Activated T-helper 2 cell treated with anti-CD3 and anti-CD28 coated beads, Interferon-gamma antibody, Interleukin-2, Interleukin-4, amounts not matched to agents 10 μg/mL and 5 μg/mL and 100 μg/mL, durations not matched to agents 14 hours and 24 hours and 36 hours (primary cell): Measurements from ENCODE around the gene SS18. TPM values are rescaled to one million over a fixed set of nuclear protein-coding genes. Genes with fewer than 3 reads are reported as not detected.

ENCODE experiments used
- DNase-seq: peaks from one replicate; pipeline ENCODE4 v3.0.0; 2021; ENCODE audit warnings: low spot score
- H3K27ac Mint-ChIP-seq: one replicate; pipeline ENCODE4 v1.8.0; 2021; ENCODE audit warnings: mixed read lengths
- H3K27me3 Mint-ChIP-seq: one replicate; pipeline ENCODE4 v1.8.0; 2021; ENCODE audit warnings: low read depth, mixed read lengths
- H3K36me3 Mint-ChIP-seq: one replicate; pipeline ENCODE4 v1.8.0; 2021; ENCODE audit warnings: low read depth, mixed read lengths
- H3K4me1 Mint-ChIP-seq: one replicate; pipeline ENCODE4 v1.8.0; 2021; ENCODE audit warnings: low read depth, mixed read lengths
- H3K4me3 Mint-ChIP-seq: one replicate; pipeline ENCODE4 v1.8.0; 2021; ENCODE audit warnings: low read depth, mild to moderate bottlenecking, moderate library complexity, mixed read lengths
- H3K9me3 Mint-ChIP-seq: one replicate; pipeline ENCODE4 v1.8.0; 2021; ENCODE audit warnings: mixed read lengths
- intact Hi-C: fragments of 100-400 bp; cut with micrococcal nuclease; formaldehyde crosslinking; loops from one replicate; pipeline ENCODE4 v1.15.1; 2023
- total RNA-seq: library from RNA; stranded (reverse); gene quantifications from 2 replicates; pipeline ENCODE4 v1.2.3, GENCODE V29; 2022

The SS18 gene
- total RNA-seq, 1 donor from 2014 or later, result 75.2 TPM

DNA sequence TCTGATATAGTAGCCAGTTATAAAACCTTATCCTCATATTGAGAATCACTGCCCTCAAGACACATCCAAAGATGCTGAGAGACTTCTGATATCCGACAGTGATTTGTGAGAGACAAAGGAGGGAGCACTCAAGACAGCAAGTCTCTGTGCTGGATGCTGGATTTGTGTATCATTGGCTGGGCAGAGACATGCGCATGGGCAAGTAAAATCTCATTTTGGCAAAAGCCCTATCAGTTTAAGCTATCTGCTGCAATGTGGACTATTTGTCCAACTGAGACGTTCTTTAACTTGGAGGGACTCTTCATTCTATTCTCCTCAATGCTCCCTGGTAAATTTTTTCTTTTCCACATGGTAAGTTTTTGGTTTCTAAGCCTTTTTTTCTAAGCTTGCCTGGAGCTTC is 107.5 kb downstream of the SS18 start:
- no peak overlapping the region for H3K27ac Mint-ChIP-seq
- intact Hi-C loops, result no loop called here
- H3K4me3 Mint-ChIP-seq, result no peak overlapping the region
- H3K9me3 Mint-ChIP-seq, result no peaks in the 10 kb centered on the region
- H3K4me1 Mint-ChIP-seq, result peaks cover 2% of the 10 kb centered on the region
- no peaks in the 10 kb centered on the region for H3K36me3 Mint-ChIP-seq
- DNase-seq, result no peak
- H3K27me3 Mint-ChIP-seq, result peaks cover 10% of the 10 kb centered on the region

DNA sequence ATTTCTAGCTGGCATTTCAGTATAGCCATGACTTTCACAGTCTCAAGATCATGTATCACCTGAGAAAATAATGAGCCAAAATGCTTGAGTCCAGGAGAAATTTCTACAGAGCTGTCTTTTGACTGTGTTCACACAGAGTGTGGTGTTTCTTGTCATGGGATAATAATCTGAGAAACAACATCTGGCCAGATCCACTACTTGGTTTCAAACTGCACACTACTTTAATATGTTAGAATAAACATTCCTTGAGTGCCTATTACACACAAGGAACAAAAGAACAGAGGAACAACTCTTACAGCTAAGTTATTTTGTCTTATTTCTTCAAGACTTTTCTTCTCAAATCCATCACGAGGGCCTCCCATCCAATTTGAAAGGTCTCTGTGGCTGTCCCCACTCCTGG is 108.3 kb downstream of the SS18 start:
- Mint-ChIP-seq H3K9me3 (no peaks in the 10 kb centered on the region), H3K4me1 (peaks cover 8% of the 10 kb centered on the region)

DNA sequence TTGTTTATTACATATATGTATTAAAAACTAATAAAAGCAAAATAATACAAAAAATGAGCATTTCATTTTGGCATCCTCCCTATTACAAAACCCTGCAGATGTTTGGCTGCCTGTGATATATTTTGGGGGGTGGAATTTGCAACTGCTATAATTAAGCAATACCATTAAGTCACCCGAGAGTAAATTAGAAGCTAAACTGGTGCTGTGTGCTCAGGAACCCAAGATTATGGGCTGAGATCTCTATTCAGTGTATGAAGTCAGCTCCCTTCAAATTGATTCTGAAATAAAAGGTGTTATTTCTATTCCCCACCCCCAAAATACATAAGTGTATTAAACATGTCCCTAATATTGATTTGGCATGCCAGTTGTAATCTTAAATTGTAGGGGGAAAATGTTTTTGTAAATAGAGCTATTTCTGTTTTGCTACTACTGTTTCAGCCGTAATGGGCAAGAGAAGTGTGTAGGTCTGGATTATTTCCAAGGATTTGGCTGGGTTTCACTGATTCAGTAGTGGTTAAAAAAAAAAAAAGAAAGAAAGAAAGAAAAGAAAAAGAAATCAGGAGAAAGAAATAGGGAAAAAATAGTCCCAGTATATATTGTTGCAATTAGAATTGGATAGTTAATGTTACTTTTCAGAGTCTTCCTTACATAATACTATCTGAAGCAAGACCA is 110.9 kb downstream of the SS18 start:
- Mint-ChIP-seq H3K27me3 (peaks cover 8% of the 10 kb centered on the region), H3K4me1 (peaks cover 9% of the 10 kb centered on the region), H3K27ac (no peak overlapping the region), H3K4me3 (no peak overlapping the region), H3K9me3 (no peaks in the 10 kb centered on the region), H3K36me3 (no peaks in the 10 kb centered on the region)
- no peak for DNase-seq
- intact Hi-C loops, result no loop called here

More for the DNA sequence above, 108.3 kb downstream of the SS18 start:
- Mint-ChIP-seq H3K4me3 (no peak overlapping the region), H3K36me3 (no peaks in the 10 kb centered on the region), H3K27ac (no peak overlapping the region), H3K27me3 (peaks cover 10% of the 10 kb centered on the region)
- DNase-seq, result no peak
- intact Hi-C loops, result no loop called here

DNA sequence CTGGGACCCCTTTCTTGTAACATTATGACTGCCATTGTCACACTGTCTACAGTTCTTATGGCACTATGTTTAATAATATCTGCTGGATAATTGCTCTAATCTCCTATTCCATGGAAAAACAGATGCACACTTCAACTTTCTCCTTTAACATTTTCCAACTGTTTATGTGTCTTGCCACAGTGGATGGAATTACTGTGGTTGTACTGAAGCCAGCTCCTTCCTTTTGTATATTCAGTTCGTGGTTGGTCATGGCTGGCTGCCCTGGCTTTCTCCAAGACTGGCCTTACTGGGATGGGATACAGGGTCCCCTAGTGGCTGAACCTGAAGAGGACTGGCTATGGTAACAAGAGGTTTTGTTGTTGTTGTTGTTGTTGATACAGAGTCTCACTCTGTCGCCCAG is 113.9 kb downstream of the SS18 start:
- no peak for DNase-seq
- intact Hi-C loops, result no loop called here
- Mint-ChIP-seq H3K4me1 (peaks cover 9% of the 10 kb centered on the region), H3K36me3 (no peaks in the 10 kb centered on the region), H3K27ac (no peak overlapping the region), H3K27me3 (no peaks in the 10 kb centered on the region), H3K4me3 (no peak overlapping the region), H3K9me3 (no peaks in the 10 kb centered on the region)

DNA sequence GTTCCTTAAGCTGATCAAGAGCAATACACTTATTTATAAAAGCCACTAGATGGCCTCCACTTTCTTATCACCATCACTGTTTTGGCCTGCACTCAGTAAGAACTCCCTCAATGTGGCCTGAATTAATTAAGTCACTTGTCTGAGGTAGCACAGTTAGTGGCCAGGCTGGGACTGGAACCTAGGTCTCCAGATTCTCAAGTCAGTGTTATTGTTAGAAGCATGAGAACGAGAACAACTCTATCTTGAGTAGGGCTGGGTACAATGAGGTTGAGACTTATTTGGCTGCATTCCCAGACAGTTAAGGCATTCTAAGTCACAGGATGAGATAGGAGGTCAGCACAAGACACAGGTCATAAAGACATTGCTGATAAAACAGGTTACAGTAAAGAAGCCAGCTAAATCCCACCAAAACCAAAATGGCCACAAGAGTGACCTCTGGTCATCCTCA is 115.8 kb downstream of the SS18 start:
- intact Hi-C loops, result no loop called here
- Mint-ChIP-seq H3K9me3 (no peaks in the 10 kb centered on the region), H3K27me3 (no peaks in the 10 kb centered on the region), H3K27ac (no peak overlapping the region), H3K4me1 (peaks cover 9% of the 10 kb centered on the region), H3K4me3 (no peak overlapping the region), H3K36me3 (no peaks in the 10 kb centered on the region)
- DNase-seq, result no peak

Other genes starting within 250 kb of the SS18 start
- gene PSMA8, start 43.3 kb upstream of the SS18 start, total RNA-seq, result 1.2 and 1.4 TPM in 2 replicates
- gene TAF4B, start 135.8 kb upstream of the SS18 start, total RNA-seq, result 14.9 and 16.1 TPM in 2 replicates